GM12878 (cell line): ENCODE data around the gene GTSF1L. TPM values are rescaled to one million over a fixed set of nuclear protein-coding genes. Genes with fewer than 3 reads are reported as not detected.

ENCODE experiments used
- ATF7 ChIP-seq: fragments of 450-650 bp; IDR thresholded peaks from 2 replicates; pipeline ENCODE4 v1.6.1; 2016; ENCODE audit warnings: low read depth, mild to moderate bottlenecking
- BHLHE40 ChIP-seq, 2 experiments: fragments of 450-650 bp in 1 of 2; IDR thresholded peaks; 2 replicates each; pipeline ENCODE4 v1.6.1; 2011 to 2017; ENCODE audit warnings: low read depth in 2 of 2, borderline replicate concordance in 1 of 2, improper control_type of control experiment in 1 of 2, low read length in 1 of 2, mild to moderate bottlenecking in 1 of 2
- CBFB ChIP-seq: IDR thresholded peaks from 2 replicates; pipeline ENCODE4 v1.6.1; 2016; ENCODE audit warnings: antibody characterized with exemption, low read depth
- CBX3 ChIP-seq: fragments of 200-600 bp; sonication (generic); IDR thresholded peaks from 2 replicates; pipeline ENCODE4 v1.6.1; 2016; ENCODE audit warnings: low read depth, borderline replicate concordance
- CEBPZ ChIP-seq: fragments of 150-350 bp; IDR thresholded peaks from 2 replicates; pipeline ENCODE4 v1.6.1; 2016; ENCODE audit warnings: low read depth, low read length
- E2F8 ChIP-seq: fragments of 450-650 bp; IDR thresholded peaks from 2 replicates; pipeline ENCODE4 v1.6.1; 2018; ENCODE audit warnings: mild to moderate bottlenecking, low read depth, moderate library complexity; ENCODE audit not compliant: partially characterized antibody
- FOXK2 ChIP-seq: fragments of 450-650 bp; IDR thresholded peaks from 2 replicates; pipeline ENCODE4 v1.6.1; 2017; ENCODE audit warnings: mild to moderate bottlenecking, moderate library complexity
- GABPA ChIP-seq: IDR thresholded peaks from 2 replicates; pipeline ENCODE4 v1.6.1; 2014; ENCODE audit warnings: antibody characterized with exemption, low read depth, mild to moderate bottlenecking, inconsistent platforms
- KLF5 ChIP-seq: fragments of 450-650 bp; IDR thresholded peaks from 2 replicates; pipeline ENCODE4 v1.6.1; 2014; ENCODE audit warnings: mild to moderate bottlenecking; ENCODE audit not compliant: partially characterized antibody
- MYB ChIP-seq: fragments of 150-350 bp; IDR thresholded peaks from 2 replicates; pipeline ENCODE4 v1.6.1; 2014; ENCODE audit warnings: mild to moderate bottlenecking, low read depth, low read length, borderline replicate concordance
- MYC ChIP-seq: IDR thresholded peaks from 2 replicates; pipeline ENCODE4 v1.6.1; 2011; ENCODE audit warnings: mild to moderate bottlenecking, low read length, moderate library complexity, inconsistent platforms; ENCODE audit not compliant: insufficient read depth, insufficient replicate concordance, insufficient read length, severe bottlenecking
- POLR2AphosphoS5 ChIP-seq: IDR thresholded peaks from 2 replicates; pipeline ENCODE4 v1.6.1; 2011; ENCODE audit warnings: mild to moderate bottlenecking, low read length, inconsistent platforms
- REST ChIP-seq: IDR thresholded peaks from 2 replicates; pipeline ENCODE4 v1.6.1; 2012; ENCODE audit warnings: mild to moderate bottlenecking, low read depth, low read length
- RUNX3 ChIP-seq: IDR thresholded peaks from 2 replicates; pipeline ENCODE4 v1.6.1; 2012; ENCODE audit warnings: low read length, inconsistent platforms
- TCF12 ChIP-seq: IDR thresholded peaks from 2 replicates; pipeline ENCODE4 v1.6.1; 2011; ENCODE audit warnings: low read depth, mild to moderate bottlenecking, low read length
- USF1 ChIP-seq: IDR thresholded peaks from 2 replicates; pipeline ENCODE4 v1.6.1; 2011; ENCODE audit warnings: borderline replicate concordance, low read depth, mild to moderate bottlenecking, moderate library complexity, mixed read lengths, low read length; ENCODE audit not compliant: insufficient read depth; ENCODE audit errors: extremely low read length
- ZNF384 ChIP-seq: IDR thresholded peaks from 2 replicates; pipeline ENCODE4 v1.6.1; 2012; ENCODE audit warnings: low read depth, mild to moderate bottlenecking, low read length, improper control_type of control experiment, borderline replicate concordance
- polyA plus RNA-seq, 11 experiments: library from polyadenylated mRNA; depleted of rRNA in 4 of 11; unstranded in 6 of 11; stranded (reverse) in 5 of 11; fragments of >200 nt; fragmentation: Nextera tagmentation in 4 of 11; fragmentation: Illumina TruSeq in 1 of 11; extraction: Ambion mirVana in 4 of 11; extraction: Trizol in 1 of 11; gene quantifications; 1 replicate in 1 of 11; 2 replicates in 10 of 11; pipeline versions ENCODE4 v1.2.1 to v1.2.3, GENCODE V29; 2011 to 2016; ENCODE audit warnings: inconsistent platforms in 2 of 11, missing spikeins in 2 of 11, low read depth in 1 of 11
- total RNA-seq, 4 experiments: library from RNA; depleted of rRNA in 3 of 4; stranded (reverse); fragments of >200 nt in 3 of 4; fragmentation: Illumina TruSeq in 1 of 4; extraction: Trizol in 1 of 4; gene quantifications; 2 replicates each; pipeline versions ENCODE4 v1.2.1 to v1.2.3, GENCODE V29; 2013 to 2021
- TF ChIP-seq, protein P1 (sequence below): IDR thresholded peaks from 2 replicates; pipeline ENCODE4 v1.6.1; 2012; ENCODE audit warnings: low read depth, low read length, improper control_type of control experiment

The GTSF1L gene
- total and polyA plus RNA-seq, 10 of the 15 experiments (the other 5 are each of a cell fraction or from before 2014, with no cell fraction given) = 0.56 to 2.4 (median 1.3) TPM

DNA sequence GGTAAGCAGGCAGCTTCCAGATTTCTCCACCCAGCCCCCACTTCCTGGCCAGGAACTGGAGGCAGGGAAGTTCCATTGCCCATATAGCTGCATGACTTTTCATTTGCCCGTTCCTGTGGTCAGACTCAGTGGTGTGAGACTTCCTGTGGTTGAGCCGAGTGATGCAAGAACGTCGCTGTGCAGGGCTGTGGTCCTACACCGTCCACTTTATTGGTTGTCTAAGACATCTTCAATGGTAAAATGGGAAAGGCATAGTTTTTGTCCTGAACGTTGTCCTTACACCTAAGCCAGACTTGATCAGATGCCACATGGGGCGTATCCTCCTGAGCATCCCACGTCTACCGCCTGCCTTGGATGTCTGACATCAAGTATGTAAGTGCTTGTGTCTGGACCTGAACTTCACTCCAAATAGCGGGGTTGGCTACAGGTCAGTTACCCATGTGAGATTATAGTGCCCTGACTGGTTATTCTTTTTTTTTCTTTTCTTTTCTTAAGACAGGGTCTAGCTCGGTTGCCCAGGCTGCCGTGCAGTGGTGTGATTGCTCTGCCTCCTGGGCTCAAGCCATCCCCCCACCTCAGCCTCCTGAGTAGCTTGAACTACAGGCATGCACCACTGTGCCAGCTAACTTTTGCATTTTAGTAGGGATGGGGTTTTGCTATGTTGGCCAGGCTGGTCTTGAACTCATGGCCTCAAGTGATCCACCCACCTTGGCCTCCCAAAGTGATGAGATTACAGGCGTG, 25.9 kb upstream of the GTSF1L start (continued):
- TF ChIP-seq CBFB = peak; percentile 98
- peak; percentile 84 for TF ChIP-seq BHLHE40 (IDR thresholded peaks at IDR 0.05; ENCODE audit: borderline replicate concordance in 1 of 2, low read depth in 2 of 2, low read length in 1 of 2)
- TF ChIP-seq E2F8 = no peak
- TF ChIP-seq TCF12 = peak; percentile 93
- peak; percentile 72 for TF ChIP-seq KLF5
- no peak for TF ChIP-seq ZNF384
- TF ChIP-seq CBX3 = no peak
- TF ChIP-seq, protein P1, sequence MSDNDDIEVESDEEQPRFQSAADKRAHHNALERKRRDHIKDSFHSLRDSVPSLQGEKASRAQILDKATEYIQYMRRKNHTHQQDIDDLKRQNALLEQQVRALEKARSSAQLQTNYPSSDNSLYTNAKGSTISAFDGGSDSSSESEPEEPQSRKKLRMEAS = no peak
- TF ChIP-seq REST = 0 out of 2 replicates have a peak, but pooled peaks have one; percentile 27
- no peak for TF ChIP-seq POLR2AphosphoS5
- no peak for TF ChIP-seq FOXK2
- TF ChIP-seq MYB = peak; percentile 88
- no peak for TF ChIP-seq MYC
- TF ChIP-seq GABPA = no peak
- TF ChIP-seq RUNX3 = peak; percentile 100
- no peak for TF ChIP-seq CEBPZ
- peak; percentile 81 for TF ChIP-seq ATF7
- TF ChIP-seq USF1 = no peak
